GM12878 (cell line): Measurements from ENCODE around the gene GAK. TPM values are rescaled to one million over a fixed set of nuclear protein-coding genes. Genes with fewer than 3 reads are reported as not detected.

Experiments
- ATAC-seq: fragments of 200-7000 bp; cut with Tn5 transposase; 3 replicates; pipeline ENCODE4 v1.9.1; 2020; ENCODE audit warnings: mild to moderate bottlenecking, moderate library complexity
- BruUV-seq: library from RNA; stranded (reverse); fragments of 400-500 nt; replicated peaks from 2 replicates; lab custom pipeline; 2021; lab: Mats Ljungman, UMichigan
- CTCF ChIA-PET: fragments of 300-600 bp; sonication (Branson Sonifier 250); formaldehyde crosslinking; extraction: SDS; loops from one replicate; lab custom pipeline; 2021; ENCODE audit warnings: inconsistent platforms; lab: Yijun Ruan, JAX
- POLR2A ChIA-PET: fragments of 350-600 bp; formaldehyde crosslinking; extraction: SDS; loops from one replicate; lab custom pipeline; 2021; ENCODE audit warnings: inconsistent platforms; lab: Charles Lee
- RAD21 ChIA-PET: fragments of 300-600 bp; sonication (Branson Sonifier 250); formaldehyde crosslinking; loops from one replicate; lab custom pipeline; 2023; ENCODE audit warnings: antibody characterized with exemption; ENCODE audit not compliant: unreplicated experiment; lab: Charles Lee
- SMC1A ChIA-PET: fragments of 300-600 bp; sonication (Branson Sonifier 250); formaldehyde crosslinking; loops from one replicate; lab custom pipeline; 2023; ENCODE audit not compliant: unreplicated experiment, uncharacterized antibody; lab: Charles Lee
- DNase-seq: peaks from one replicate; pipeline ENCODE4 v3.0.0-alpha.2; 2011; ENCODE audit warnings: low read depth, low spot score
- FAIRE-seq: peaks from 3 replicates; lab custom pipeline; 2011; peaks lifted over from hg19 to GRCh38; lab: Jason Lieb, UNC
- H2AFZ ChIP-seq: 2 replicates; pipeline ENCODE4 v1.6.0; 2011; ENCODE audit warnings: low read depth, low read length, control low read depth; ENCODE audit not compliant: control insufficient read depth
- H3K27ac ChIP-seq: 2 replicates; pipeline ENCODE4 v1.5.1; 2011; ENCODE audit warnings: control low read depth; ENCODE audit not compliant: control insufficient read depth, insufficient read depth
- H3K27me3 ChIP-seq, 2 experiments: replicated peaks in 1 of 2; 2 replicates each; pipeline versions ENCODE4 v1.6.0 to v1.6.1; 2011; ENCODE audit warnings: low read length in 1 of 2; ENCODE audit not compliant: control insufficient read depth in 2 of 2, insufficient read depth in 2 of 2
- H3K36me3 ChIP-seq, 2 experiments: 2 replicates each; pipeline ENCODE4 v1.5.1; 2011; ENCODE audit warnings: low read length in 1 of 2; ENCODE audit not compliant: control insufficient read depth in 2 of 2, insufficient read depth in 2 of 2
- H3K4me1 ChIP-seq: 2 replicates; pipeline ENCODE4 v1.6.1; 2011; ENCODE audit warnings: mild to moderate bottlenecking, low read length, moderate library complexity, mixed read lengths; ENCODE audit not compliant: control insufficient read depth, insufficient read depth
- H3K4me2 ChIP-seq: 2 replicates; pipeline ENCODE4 v1.6.0; 2011; ENCODE audit warnings: control low read depth; ENCODE audit not compliant: control insufficient read depth, insufficient read depth
- H3K4me3 ChIP-seq: fragments of 200-600 bp; sonication (generic); 2 replicates; pipeline ENCODE4 v1.5.1; 2016
- H3K79me2 ChIP-seq: 2 replicates; pipeline ENCODE4 v1.6.0; 2011; ENCODE audit warnings: low read length; ENCODE audit not compliant: control insufficient read depth, insufficient read depth
- H3K9ac ChIP-seq: 2 replicates; pipeline ENCODE4 v1.8.0; 2011; ENCODE audit warnings: low read length, control low read depth, mixed read lengths; ENCODE audit not compliant: control insufficient read depth, insufficient read depth
- H3K9me3 ChIP-seq: replicated peaks from 3 replicates; pipeline ENCODE4 v1.5.1; 2011; ENCODE audit warnings: mild to moderate bottlenecking, low read length; ENCODE audit not compliant: control insufficient read depth, insufficient read depth
- H4K20me1 ChIP-seq: 2 replicates; pipeline ENCODE4 v1.6.0; 2011; ENCODE audit not compliant: control insufficient read depth, insufficient read depth
- BRCA1 ChIP-seq: IDR thresholded peaks from 2 replicates; pipeline ENCODE4 v1.6.1; 2011; ENCODE audit warnings: low read depth, low read length, improper control_type of control experiment
- CEBPB ChIP-seq, 2 experiments: fragments of 150-350 bp in 1 of 2; IDR thresholded peaks; 2 replicates each; pipeline ENCODE4 v1.6.1; 2012 to 2014; ENCODE audit warnings: low read depth in 2 of 2, low read length in 2 of 2, borderline replicate concordance in 1 of 2, inconsistent platforms in 1 of 2
- CHD4 ChIP-seq: fragments of 200-600 bp; sonication (generic); IDR thresholded peaks from 2 replicates; pipeline ENCODE4 v1.6.1; 2016; ENCODE audit warnings: mild to moderate bottlenecking
- IRF5 ChIP-seq: fragments of 450-650 bp; IDR thresholded peaks from 2 replicates; pipeline ENCODE4 v1.6.1; 2017; ENCODE audit warnings: borderline replicate concordance
- KDM1A ChIP-seq: fragments of 200-600 bp; sonication (generic); IDR thresholded peaks from 2 replicates; pipeline ENCODE4 v1.6.1; 2016; ENCODE audit warnings: borderline replicate concordance
- LARP7 ChIP-seq: fragments of 450-650 bp; IDR thresholded peaks from 2 replicates; pipeline ENCODE4 v1.6.1; 2017; ENCODE audit warnings: mild to moderate bottlenecking
- MYB ChIP-seq: fragments of 150-350 bp; IDR thresholded peaks from 2 replicates; pipeline ENCODE4 v1.6.1; 2014; ENCODE audit warnings: mild to moderate bottlenecking, low read depth, low read length, borderline replicate concordance
- NR2F1 ChIP-seq: fragments of 450-650 bp; conservative IDR thresholded peaks from 2 replicates; pipeline ENCODE4 v1.6.1; 2017; ENCODE audit warnings: mild to moderate bottlenecking
- NRF1 ChIP-seq: conservative IDR thresholded peaks from 2 replicates; pipeline ENCODE4 v1.6.1; 2011; ENCODE audit warnings: mild to moderate bottlenecking, low read depth, low read length, improper control_type of control experiment
- RB1 ChIP-seq: fragments of 450-650 bp; formaldehyde crosslinking; IDR thresholded peaks from 2 replicates; pipeline ENCODE4 v1.6.1; 2017; ENCODE audit warnings: mild to moderate bottlenecking, borderline replicate concordance
- RCOR1 ChIP-seq: conservative IDR thresholded peaks from 2 replicates; pipeline ENCODE4 v1.6.1; 2012; ENCODE audit warnings: low read depth, low read length, improper control_type of control experiment
- ZNF384 ChIP-seq: IDR thresholded peaks from 2 replicates; pipeline ENCODE4 v1.6.1; 2012; ENCODE audit warnings: low read depth, mild to moderate bottlenecking, low read length, improper control_type of control experiment, borderline replicate concordance
- ZNF592 ChIP-seq: fragments of 450-650 bp; IDR thresholded peaks from 2 replicates; pipeline ENCODE4 v1.6.1; 2017; ENCODE audit warnings: mild to moderate bottlenecking, moderate library complexity
- WGBS: methylation state at CpG from one replicate; pipeline ENCODE4 v1.1.6; 2016; ENCODE audit warnings: low lambda C conversion rate; ENCODE audit not compliant: insufficient replicate concordance, insufficient coverage; ENCODE audit errors: missing lambda C conversion rate; 5-methylcytosine and 5-hydroxymethylcytosine counted together
- in situ Hi-C: fragments of 300-500 bp; cut with MboI; formaldehyde crosslinking; loops from 9 replicates; pipeline ENCODE4 v1.14.3; 2018; ENCODE audit warnings: mixed read lengths
- intact Hi-C: fragments of 100-400 bp; cut with micrococcal nuclease; formaldehyde crosslinking; loops from one replicate; pipeline ENCODE4 v1.14.2; 2022; ENCODE audit not compliant: unreplicated experiment
- polyA plus RNA-seq, 11 experiments: library from polyadenylated mRNA; depleted of rRNA in 4 of 11; unstranded in 6 of 11; stranded (reverse) in 5 of 11; fragments of >200 nt; fragmentation: Nextera tagmentation in 4 of 11; fragmentation: Illumina TruSeq in 1 of 11; extraction: Ambion mirVana in 4 of 11; extraction: Trizol in 1 of 11; gene quantifications; 1 replicate in 1 of 11; 2 replicates in 10 of 11; pipeline versions ENCODE4 v1.2.1 to v1.2.3, GENCODE V29; 2011 to 2016; ENCODE audit warnings: inconsistent platforms in 2 of 11, missing spikeins in 2 of 11, low read depth in 1 of 11
- total RNA-seq, 4 experiments: library from RNA; depleted of rRNA in 3 of 4; stranded (reverse); fragments of >200 nt in 3 of 4; fragmentation: Illumina TruSeq in 1 of 4; extraction: Trizol in 1 of 4; gene quantifications; 2 replicates each; pipeline versions ENCODE4 v1.2.1 to v1.2.3, GENCODE V29; 2013 to 2021
- TF ChIP-seq, protein P1 (sequence below): fragments of 450-650 bp; IDR thresholded peaks from 2 replicates; pipeline ENCODE4 v1.6.1; 2014; ENCODE audit warnings: mild to moderate bottlenecking

GAK gene
- total and polyA plus RNA-seq, 10 of the 15 experiments (the other 5 are each of a cell fraction or from before 2014, with no cell fraction given) = 0.82 to 127 (median 53.8) TPM

- no peaks in the 10 kb centered on the region for H4K20me1 ChIP-seq
- intact Hi-C loops = no loop called here
- CTCF ChIA-PET = no interaction called here
- H3K9me3 ChIP-seq = no peaks in the 10 kb centered on the region
- RAD21 ChIA-PET = no interaction called here
- in situ Hi-C loops = no loop called here
- H2AFZ ChIP-seq = no peak overlapping the region
- H3K4me1 ChIP-seq = peaks cover 5% of the 10 kb centered on the region; the same call in 1 of the 2 replicates
- no peak for DNase-seq
- SMC1A ChIA-PET = no interaction called here
- no TSS peak for BruUV-seq
- no peak overlapping the region for H3K4me3 ChIP-seq
- 87% methylated on average over 22 of the region's 23 CpGs for WGBS
- no peaks in the 10 kb centered on the region for H3K79me2 ChIP-seq
- POLR2A ChIA-PET = no interaction called here
- no peak overlapping the region for H3K9ac ChIP-seq
- no peak overlapping the region for H3K27ac ChIP-seq
- ATAC-seq = no peak
- H3K36me3 ChIP-seq = no peaks in the 10 kb centered on the region
- no peaks in the 10 kb centered on the region for H3K27me3 ChIP-seq
- no peak for FAIRE-seq
- H3K4me2 ChIP-seq = no peak overlapping the region
- no peak for TF ChIP-seq NR2F1
- TF ChIP-seq KDM1A = no peak
- TF ChIP-seq RCOR1 = no peak
- no peak for TF ChIP-seq MYB
- TF ChIP-seq CEBPB (IDR thresholded peaks at IDR 0.05; ENCODE audit: borderline replicate concordance in 1 of 2, low read depth in 2 of 2, low read length in 2 of 2) = no peak
- TF ChIP-seq, protein P1, sequence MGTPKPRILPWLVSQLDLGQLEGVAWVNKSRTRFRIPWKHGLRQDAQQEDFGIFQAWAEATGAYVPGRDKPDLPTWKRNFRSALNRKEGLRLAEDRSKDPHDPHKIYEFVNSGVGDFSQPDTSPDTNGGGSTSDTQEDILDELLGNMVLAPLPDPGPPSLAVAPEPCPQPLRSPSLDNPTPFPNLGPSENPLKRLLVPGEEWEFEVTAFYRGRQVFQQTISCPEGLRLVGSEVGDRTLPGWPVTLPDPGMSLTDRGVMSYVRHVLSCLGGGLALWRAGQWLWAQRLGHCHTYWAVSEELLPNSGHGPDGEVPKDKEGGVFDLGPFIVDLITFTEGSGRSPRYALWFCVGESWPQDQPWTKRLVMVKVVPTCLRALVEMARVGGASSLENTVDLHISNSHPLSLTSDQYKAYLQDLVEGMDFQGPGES = no peak
- no peak for TF ChIP-seq RB1
- no peak for TF ChIP-seq LARP7
- TF ChIP-seq IRF5 = no peak
- no peak for TF ChIP-seq ZNF592
- TF ChIP-seq BRCA1 = no peak
- no peak for TF ChIP-seq NRF1
- TF ChIP-seq CHD4 = no peak
- TF ChIP-seq ZNF384 = no peak
Observed at GRCh38 chr4:968621-969394, 36.7 kb upstream of the GAK start.
